Glutamatergic neuron (in vitro differentiated cells): Measurements from ENCODE around the gene WDR62. TPM values are rescaled to one million over a fixed set of nuclear protein-coding genes. Genes with fewer than 3 reads are reported as not detected.

ENCODE experiments used
- DNase-seq: peaks from one replicate; pipeline ENCODE4 v3.0.0; 2022
- H3K27ac Mint-ChIP-seq: one replicate; pipeline ENCODE4 v1.8.0; 2020; ENCODE audit warnings: mild to moderate bottlenecking, mixed read lengths, inconsistent platforms; ENCODE audit not compliant: unreplicated experiment
- H3K27me3 Mint-ChIP-seq: one replicate; pipeline ENCODE4 v1.8.0; 2020; ENCODE audit warnings: mild to moderate bottlenecking, moderate library complexity, mixed read lengths, inconsistent platforms; ENCODE audit not compliant: unreplicated experiment
- H3K36me3 Mint-ChIP-seq: one replicate; pipeline ENCODE4 v1.8.0; 2020; ENCODE audit warnings: mild to moderate bottlenecking, mixed read lengths, inconsistent platforms; ENCODE audit not compliant: unreplicated experiment
- H3K4me1 Mint-ChIP-seq: one replicate; pipeline ENCODE4 v1.8.0; 2020; ENCODE audit warnings: mild to moderate bottlenecking, low read depth, mixed read lengths, inconsistent platforms; ENCODE audit not compliant: unreplicated experiment
- H3K4me3 Mint-ChIP-seq: one replicate; pipeline ENCODE4 v1.8.0; 2020; ENCODE audit warnings: mild to moderate bottlenecking, mixed read lengths, inconsistent platforms; ENCODE audit not compliant: unreplicated experiment
- H3K9me3 Mint-ChIP-seq: one replicate; pipeline ENCODE4 v1.8.0; 2020; ENCODE audit warnings: mild to moderate bottlenecking, moderate library complexity, mixed read lengths, inconsistent platforms; ENCODE audit not compliant: unreplicated experiment
- total RNA-seq: library from RNA; stranded (reverse); fragmentation: NEBNext Ultra II Directional; extraction: Animal tissue kit (Norgen Biotek cat#: 25700); gene quantifications from one replicate; pipeline ENCODE4 v1.2.1, GENCODE V29; 2021; ENCODE audit not compliant: unreplicated experiment
- TF ChIP-seq, protein P1 (sequence below): fragments of 200-600 bp; sonication (generic); IDR thresholded peaks from one replicate; pipeline ENCODE4 v1.5.0; 2021; ENCODE audit not compliant: partially characterized antibody, unreplicated experiment

The WDR62 gene
- total RNA-seq, 1 donor from 2014 or later = 5.5 TPM

DNA sequence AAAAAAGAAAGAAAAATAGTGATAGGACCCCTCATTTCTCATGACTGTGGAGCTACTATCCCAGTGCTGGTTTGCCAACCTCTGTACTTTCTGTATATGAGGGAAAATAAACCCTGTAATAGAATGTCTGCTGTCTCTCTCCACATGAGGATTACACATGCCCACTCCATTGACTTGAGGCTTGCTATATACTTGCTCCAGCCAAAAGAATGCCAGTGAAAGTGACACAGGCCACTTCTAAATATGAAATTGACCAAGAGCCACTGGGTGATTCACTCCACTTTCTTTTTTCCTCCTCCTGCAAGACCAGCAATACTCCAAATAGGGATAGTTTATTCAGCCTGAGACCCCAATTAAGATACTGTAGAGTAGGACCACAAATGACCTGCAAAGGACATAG lies 6.9 kb upstream of the WDR62 start:
- Mint-ChIP-seq H3K36me3 (no peaks in the 10 kb centered on the region), H3K9me3 (no peaks in the 10 kb centered on the region), H3K27me3 (no peaks in the 10 kb centered on the region), H3K4me1 (peaks cover 3% of the 10 kb centered on the region), H3K27ac (no peak overlapping the region), H3K4me3 (no peak overlapping the region)
- TF ChIP-seq, protein P1, sequence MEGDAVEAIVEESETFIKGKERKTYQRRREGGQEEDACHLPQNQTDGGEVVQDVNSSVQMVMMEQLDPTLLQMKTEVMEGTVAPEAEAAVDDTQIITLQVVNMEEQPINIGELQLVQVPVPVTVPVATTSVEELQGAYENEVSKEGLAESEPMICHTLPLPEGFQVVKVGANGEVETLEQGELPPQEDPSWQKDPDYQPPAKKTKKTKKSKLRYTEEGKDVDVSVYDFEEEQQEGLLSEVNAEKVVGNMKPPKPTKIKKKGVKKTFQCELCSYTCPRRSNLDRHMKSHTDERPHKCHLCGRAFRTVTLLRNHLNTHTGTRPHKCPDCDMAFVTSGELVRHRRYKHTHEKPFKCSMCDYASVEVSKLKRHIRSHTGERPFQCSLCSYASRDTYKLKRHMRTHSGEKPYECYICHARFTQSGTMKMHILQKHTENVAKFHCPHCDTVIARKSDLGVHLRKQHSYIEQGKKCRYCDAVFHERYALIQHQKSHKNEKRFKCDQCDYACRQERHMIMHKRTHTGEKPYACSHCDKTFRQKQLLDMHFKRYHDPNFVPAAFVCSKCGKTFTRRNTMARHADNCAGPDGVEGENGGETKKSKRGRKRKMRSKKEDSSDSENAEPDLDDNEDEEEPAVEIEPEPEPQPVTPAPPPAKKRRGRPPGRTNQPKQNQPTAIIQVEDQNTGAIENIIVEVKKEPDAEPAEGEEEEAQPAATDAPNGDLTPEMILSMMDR = no peak
- DNase-seq = no peak

DNA sequence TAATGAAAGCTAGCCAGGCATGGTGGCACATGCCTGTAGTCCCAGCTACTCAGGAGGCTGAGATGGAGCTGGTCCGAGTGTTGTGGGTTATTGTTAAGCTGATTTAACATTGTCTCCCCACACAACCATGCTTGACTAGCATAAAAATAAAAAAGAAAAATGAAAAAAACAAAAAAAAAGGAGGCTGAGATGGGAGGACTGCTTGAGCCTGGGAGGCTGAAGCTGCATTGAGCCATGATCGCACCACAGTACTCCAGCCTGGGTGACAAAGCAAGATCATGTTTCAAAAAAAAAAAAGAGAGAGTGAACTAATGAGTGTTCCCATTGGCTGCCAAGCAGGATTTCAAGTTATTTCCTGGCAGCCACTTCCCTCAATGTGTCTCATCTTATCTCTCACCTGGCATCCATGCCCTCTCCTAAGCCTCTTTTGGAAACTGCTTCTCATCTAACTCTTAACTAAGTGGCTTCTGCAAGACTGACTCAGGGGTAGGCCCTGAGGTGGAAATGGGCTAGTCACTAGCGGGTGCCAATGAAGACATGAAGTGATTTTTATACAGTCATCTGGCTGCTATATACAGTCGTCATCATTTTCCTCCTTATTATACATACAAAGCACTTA lies 5.5 kb upstream of the WDR62 start:
- peaks cover 2% of the 10 kb centered on the region for H3K27me3 Mint-ChIP-seq
- H3K27ac Mint-ChIP-seq = no peak overlapping the region
- TF ChIP-seq, protein P1 = no peak
- H3K4me1 Mint-ChIP-seq = peaks cover 3% of the 10 kb centered on the region
- H3K36me3 Mint-ChIP-seq = no peaks in the 10 kb centered on the region
- DNase-seq = no peak
- H3K9me3 Mint-ChIP-seq = peaks cover 5% of the 10 kb centered on the region
- no peak overlapping the region for H3K4me3 Mint-ChIP-seq

DNA sequence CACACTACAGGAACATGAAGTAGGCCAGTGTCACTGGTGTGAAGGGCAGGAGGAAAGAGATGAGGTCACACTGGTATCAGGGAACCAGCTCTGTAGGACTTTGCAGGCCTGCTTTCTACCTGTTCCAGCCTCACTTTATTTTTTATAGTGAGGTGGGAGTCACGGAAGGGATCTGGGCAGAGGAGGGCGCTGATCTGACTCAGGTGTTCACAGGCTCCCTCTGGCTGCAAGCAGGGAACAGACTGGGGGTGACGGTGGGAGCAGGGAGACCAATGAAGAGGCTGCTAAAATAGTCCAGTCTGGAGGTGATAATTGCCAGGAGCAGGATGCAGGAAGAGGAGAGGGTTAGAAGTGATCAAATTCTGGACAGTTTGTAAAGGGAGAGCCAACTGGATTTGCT lies 3.5 kb upstream of the WDR62 start:
- Mint-ChIP-seq H3K27ac (no peak overlapping the region), H3K9me3 (peaks cover 5% of the 10 kb centered on the region), H3K4me1 (peaks cover 3% of the 10 kb centered on the region), H3K36me3 (no peaks in the 10 kb centered on the region), H3K4me3 (peak overlapping the region; percentile 46), H3K27me3 (peaks cover 4% of the 10 kb centered on the region)
- TF ChIP-seq, protein P1 = no peak
- peak; percentile 25 for DNase-seq

DNA sequence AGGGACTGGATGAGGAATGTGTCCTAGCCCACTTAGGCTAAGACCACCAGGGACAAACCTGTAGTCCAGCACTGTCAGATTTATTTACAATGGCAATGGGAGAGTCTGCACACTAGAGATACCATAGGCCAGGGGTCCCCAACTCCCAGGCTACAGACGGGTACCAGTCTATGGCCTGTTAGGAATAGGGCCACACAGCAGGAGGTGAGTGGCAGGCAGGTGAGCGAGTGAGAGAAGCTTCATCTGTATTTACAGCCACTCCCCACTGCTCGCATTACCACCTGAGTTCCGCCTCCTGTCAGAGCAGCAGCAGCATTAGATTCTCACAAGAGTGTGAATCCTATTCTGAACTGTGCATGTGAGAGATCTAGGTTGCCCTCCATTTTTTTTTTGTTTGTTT lies 3.1 kb upstream of the WDR62 start:
- Mint-ChIP-seq H3K9me3 (peaks cover 7% of the 10 kb centered on the region), H3K27ac (no peak overlapping the region), H3K27me3 (peaks cover 4% of the 10 kb centered on the region), H3K4me1 (peaks cover 3% of the 10 kb centered on the region), H3K4me3 (peak overlapping the region; percentile 46), H3K36me3 (no peaks in the 10 kb centered on the region)
- DNase-seq = no peak
- TF ChIP-seq, protein P1 = no peak

DNA sequence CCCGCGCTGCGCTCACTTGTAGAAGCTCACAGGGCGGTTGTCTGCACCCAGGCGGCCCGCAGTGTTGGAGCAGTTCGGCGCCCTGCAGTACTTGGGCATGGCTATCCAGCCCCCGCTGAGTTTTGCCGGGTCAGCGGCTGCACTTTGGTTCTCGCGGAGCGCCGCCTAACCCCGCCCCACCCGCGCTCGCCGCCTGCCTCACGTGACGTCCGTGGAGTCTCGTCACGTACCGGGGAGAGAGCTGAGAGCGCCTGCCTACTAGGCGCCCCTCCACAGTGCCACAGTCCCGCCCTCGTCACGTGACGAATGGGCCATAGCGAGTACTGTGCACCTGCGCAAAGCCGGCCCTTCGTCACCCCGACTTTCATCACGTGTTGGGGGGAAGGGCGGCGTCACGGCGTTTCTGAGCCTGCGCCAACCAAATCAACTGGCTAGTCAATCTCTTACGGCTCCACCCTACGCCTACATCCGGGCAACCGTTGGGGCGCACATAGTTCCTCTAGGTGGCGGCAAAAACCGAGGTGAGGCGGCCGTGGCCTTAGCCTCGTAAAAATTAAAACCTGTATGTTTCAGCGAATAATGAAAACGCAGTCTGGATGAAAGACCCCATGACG lies 471 bp upstream of the WDR62 start, which contains the start of gene THAP8:
Gene THAP8 (minus strand): TSS at position 167 of the 614 bp plus-strand sequence. CDS start 68 bp downstream, at position 99.
- H3K27ac Mint-ChIP-seq = peak within 1 kb of the TSS; percentile 98
- DNase-seq = peak; percentile 99
- H3K4me1 Mint-ChIP-seq = peaks cover 3% of the 10 kb centered on the region
- peak within 1 kb of the TSS; percentile 95 for H3K4me3 Mint-ChIP-seq
- H3K27me3 Mint-ChIP-seq = peaks cover 6% of the 10 kb centered on the region
- TF ChIP-seq, protein P1 = peak; percentile 50
- H3K9me3 Mint-ChIP-seq = peaks cover 7% of the 10 kb centered on the region
- no peaks in the 10 kb centered on the region for H3K36me3 Mint-ChIP-seq
